ENCODE measurements around the gene FIZ1. TPM values are rescaled to one million over a fixed set of nuclear protein-coding genes. Genes with fewer than 3 reads are reported as not detected.

Gene FIZ1
- total and polyA plus RNA-seq, 2 of the 4 experiments (the other 2 are of a cell fraction) = 1.3 to 5.9 TPM

- H4K20me1 ChIP-seq (ENCODE audit: insufficient read depth, low read length) = no peaks in the 10 kb centered on the region
- H2BK5ac ChIP-seq (ENCODE audit: low read depth, low read length, poor library complexity, severe bottlenecking) = no peak overlapping the region
- peak overlapping the region; percentile 69 for H3K14ac ChIP-seq (replicated peaks; ENCODE audit: low read depth, low read length)
- H2AK5ac ChIP-seq (ENCODE audit: low read depth, low read length) = peak overlapping the region; percentile 93
- dilution Hi-C loops (cut with HindIII; ENCODE audit: low sequenced_read_pairs, unreplicated experiment) (no loop called here), intact Hi-C loops (cut with micrococcal nuclease) (no loop called here), in situ Hi-C loops (cut with MboI; ENCODE audit: low sequenced_read_pairs) (no loop called here)
- CTCF ChIA-PET = interaction anchor here (0.6 kb wide), 1 partner anchor 11 kb away, joined by 3 read pairs; no protein-coding TSS in a partner anchor
- DNase-seq = no peak
- no TSS peak for BruUV-seq (replicated peaks)
- H4K8ac ChIP-seq (ENCODE audit: low read depth in 2 of 2, low read length in 2 of 2) = peak overlapping the region; percentile 15 to 47; a peak in 3 of 4 replicates
- peaks cover 26% of the 10 kb centered on the region for H3K4me1 ChIP-seq (ENCODE audit: control insufficient read depth, insufficient read depth, low read length)
- no peak for ATAC-seq (ENCODE audit: low read depth)
- no peak for TF ChIP-seq ELK1 (IDR thresholded peaks at IDR 0.05; ENCODE audit: borderline replicate concordance, low read depth, low read length)
- no peak for TF ChIP-seq BHLHE40 (IDR thresholded peaks at IDR 0.05; ENCODE audit: low read depth, low read length)
- no peak for TF ChIP-seq RAD21 (IDR thresholded peaks at IDR 0.05; ENCODE audit: low read length)
- 0 out of 2 replicates have a peak overlapping the region, but pooled peaks have one; percentile 49 for H3K23ac ChIP-seq (ENCODE audit: low read depth, low read length)
- peak overlapping the region; percentile 76 for H2BK20ac ChIP-seq (ENCODE audit: low read depth, low read length)
- H3K9ac ChIP-seq (ENCODE audit: low read depth, low read length) = 0 out of 2 replicates have a peak overlapping the region, but pooled peaks have one; percentile 1
- H2AFZ ChIP-seq (replicated peaks; ENCODE audit: low read length, poor library complexity) = peak overlapping the region; percentile 82
- H3K27me3 ChIP-seq (ENCODE audit: control insufficient read depth, insufficient read depth, low read length) = no peaks in the 10 kb centered on the region
- H3K9me1 ChIP-seq (ENCODE audit: insufficient read depth, low read length) = peaks cover 6% of the 10 kb centered on the region; the same call in 1 of the 2 replicates
- no peak overlapping the region; the same call in 1 of the 2 replicates for H3K27ac ChIP-seq (ENCODE audit: insufficient read depth, low read length)
- no peaks in the 10 kb centered on the region for H3K79me1 ChIP-seq (ENCODE audit: low read depth in 1 of 2, low read length in 2 of 2)
- H3K56ac ChIP-seq (ENCODE audit: extremely low read depth, insufficient read depth, low read length) = no peak overlapping the region
- no peak overlapping the region for H3K4me3 ChIP-seq (ENCODE audit: insufficient read depth, low read depth, low read length)
- H3K18ac ChIP-seq (ENCODE audit: low read depth, low read length) = no peak overlapping the region; the same call in 1 of the 2 replicates
- peak overlapping the region; percentile 96; the same call in 2 of the 3 replicates for H2BK15ac ChIP-seq (ENCODE audit: low read depth, low read length)
- 34% methylated on average over 4 of the region's 11 CpGs; no CpG with 5 or more reads in 1 of the 2 experiments for WGBS, 2 experiments (ENCODE audit: extremely low coverage in 2 of 2, insufficient read length in 1 of 2)
- H3K4me2 ChIP-seq (ENCODE audit: low read depth, low read length) = no peak overlapping the region
- H4K91ac ChIP-seq (ENCODE audit: insufficient read depth, low read depth, low read length) = peak overlapping the region; percentile 80
- peak overlapping the region; percentile 78 for H2AK9ac ChIP-seq (replicated peaks; ENCODE audit: low read depth, low read length, poor library complexity)
- H3K4ac ChIP-seq (ENCODE audit: low read depth, low read length) = peak overlapping the region; percentile 84
- H3K9me3 ChIP-seq (ENCODE audit: control insufficient read depth, insufficient read depth, low read length) = no peaks in the 10 kb centered on the region; the same call in 1 of the 2 replicates
- H4K5ac ChIP-seq (ENCODE audit: low read depth, low read length) = no peak overlapping the region
- H3K36me3 ChIP-seq (ENCODE audit: control insufficient read depth, insufficient read depth, low read length) = no peaks in the 10 kb centered on the region
- H2BK120ac ChIP-seq (ENCODE audit: low read depth, low read length) = peak overlapping the region; percentile 80
- POLR2A ChIA-PET (ENCODE audit: unreplicated experiment) = no interaction called here
These were observed 53.3 kb downstream of the FIZ1 start for GRCh38 chr19:55546011-55546410.
